HG03432 (cell line): ENCODE measurements around the gene GRB14.
"Not testable (repeated sequence)": the region's sequence is repeated elsewhere in the genome, so short reads cannot be mapped to it uniquely, and the experiment has no call there.

Source experiments
- ATAC-seq: cut with Tn5 transposase; IDR thresholded peaks from one replicate; pipeline ENCODE4 v1.9.1; 2021; ENCODE audit warnings: mild to moderate bottlenecking, moderate library complexity; ENCODE audit not compliant: unreplicated experiment

Gene GRB14

GRCh38 chr2:164498836-164499235, 122.4 kb downstream of the GRB14 start:
- ATAC-seq: no peak

- ATAC-seq: no peak
These were observed 124.4 kb downstream of the GRB14 start for GRCh38 chr2:164496881-164497280.

- no peak for ATAC-seq
These were observed 124.9 kb downstream of the GRB14 start for GRCh38 chr2:164496421-164496820.

- ATAC-seq: no peak
These were observed 125.6 kb downstream of the GRB14 start for GRCh38 chr2:164495491-164496223.

GRCh38 chr2:164485541-164485940, 135.7 kb downstream of the GRB14 start:
- ATAC-seq: no peak

GRCh38 chr2:164479460-164479859, 141.8 kb downstream of the GRB14 start:
- ATAC-seq: no peak

GRCh38 chr2:164478205-164478604, 143.1 kb downstream of the GRB14 start:
- ATAC-seq: no peak

- no peak for ATAC-seq
These were observed 146.4 kb downstream of the GRB14 start for GRCh38 chr2:164474873-164475272.

- no peak for ATAC-seq
These were observed 148.3 kb downstream of the GRB14 start for GRCh38 chr2:164473021-164473420.

- not testable (repeated sequence) for ATAC-seq
These were observed 156.2 kb downstream of the GRB14 start for GRCh38 chr2:164465047-164465446.

- ATAC-seq: no peak
These were observed 156.9 kb downstream of the GRB14 start for GRCh38 chr2:164464376-164464775.

- ATAC-seq: no peak
These were observed 162.5 kb downstream of the GRB14 start for GRCh38 chr2:164458792-164459191.

- no peak for ATAC-seq
These were observed 164.0 kb downstream of the GRB14 start for GRCh38 chr2:164457271-164457670.

- no peak for ATAC-seq
These were observed 164.7 kb downstream of the GRB14 start for GRCh38 chr2:164456619-164457018.

- no peak for ATAC-seq
These were observed 167.5 kb downstream of the GRB14 start for GRCh38 chr2:164453656-164454305.

- ATAC-seq: no peak
These were observed 171.0 kb downstream of the GRB14 start for GRCh38 chr2:164450278-164450677.

GRCh38 chr2:164449706-164450105, 171.6 kb downstream of the GRB14 start:
- no peak for ATAC-seq

- ATAC-seq: no peak
These were observed 173.6 kb downstream of the GRB14 start for GRCh38 chr2:164447660-164448059.
